IPS-15b (cell line): ENCODE data around the gene ZNF503.

ENCODE experiments used
- H3K27me3 ChIP-seq: one replicate; pipeline ENCODE4 v1.6.1; 2013; ENCODE audit warnings: low read length; ENCODE audit not compliant: control insufficient read depth, insufficient read depth
- H3K36me3 ChIP-seq: one replicate; pipeline ENCODE4 v1.6.1; 2013; ENCODE audit warnings: low read length; ENCODE audit not compliant: control insufficient read depth, insufficient read depth
- H3K4me1 ChIP-seq: one replicate; pipeline ENCODE4 v1.6.1; 2013; ENCODE audit warnings: mild to moderate bottlenecking, low read length; ENCODE audit not compliant: control insufficient read depth, insufficient read depth
- H3K4me3 ChIP-seq: one replicate; pipeline ENCODE4 v1.5.1; 2013; ENCODE audit warnings: low read depth, low read length
- H3K9ac ChIP-seq: one replicate; pipeline ENCODE4 v1.6.1; 2013; ENCODE audit warnings: low read depth, mild to moderate bottlenecking, low read length
- H3K9me3 ChIP-seq: one replicate; pipeline ENCODE4 v1.6.1; 2013; ENCODE audit warnings: mild to moderate bottlenecking, low read length; ENCODE audit not compliant: control insufficient read depth, insufficient read depth

ZNF503 gene

GRCh38 chr10:75439811-75440210 is 38.2 kb upstream of the ZNF503 start:
- Histone ChIP-seq H3K27me3 (peaks cover 56% of the 10 kb centered on the region), H3K9me3 (no peaks in the 10 kb centered on the region), H3K4me3 (no peak overlapping the region), H3K9ac (no peak overlapping the region), H3K4me1 (peaks cover 10% of the 10 kb centered on the region), H3K36me3 (no peaks in the 10 kb centered on the region)

GRCh38 chr10:75438275-75438674 is 36.7 kb upstream of the ZNF503 start:
- Histone ChIP-seq H3K36me3 (no peaks in the 10 kb centered on the region), H3K4me3 (no peak overlapping the region), H3K27me3 (peaks cover 72% of the 10 kb centered on the region), H3K4me1 (peaks cover 10% of the 10 kb centered on the region), H3K9ac (no peak overlapping the region), H3K9me3 (no peaks in the 10 kb centered on the region)

DNA sequence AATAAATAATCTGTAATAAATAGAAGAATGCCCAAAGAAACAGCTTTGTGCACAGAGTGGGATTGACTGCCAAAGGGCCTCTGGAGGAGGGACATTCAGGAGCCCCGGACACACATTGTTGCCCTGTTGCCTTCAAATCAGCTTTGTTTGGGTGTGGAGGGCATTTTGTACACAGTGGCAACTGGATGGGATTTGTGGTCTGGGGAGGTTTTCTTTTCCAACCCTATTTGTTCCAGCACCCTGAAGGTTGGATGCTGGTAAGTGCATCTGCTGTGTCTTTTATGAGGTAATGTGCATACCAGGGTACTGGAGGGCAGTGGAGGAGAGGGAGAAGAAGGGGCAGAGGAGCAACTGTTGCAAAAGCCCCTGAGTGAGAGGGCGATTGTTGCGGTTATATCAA is 36.1 kb upstream of the ZNF503 start:
- Histone ChIP-seq H3K9ac (no peak overlapping the region), H3K36me3 (no peaks in the 10 kb centered on the region), H3K9me3 (no peaks in the 10 kb centered on the region), H3K4me3 (no peak overlapping the region), H3K27me3 (peaks cover 78% of the 10 kb centered on the region), H3K4me1 (peaks cover 14% of the 10 kb centered on the region)

DNA sequence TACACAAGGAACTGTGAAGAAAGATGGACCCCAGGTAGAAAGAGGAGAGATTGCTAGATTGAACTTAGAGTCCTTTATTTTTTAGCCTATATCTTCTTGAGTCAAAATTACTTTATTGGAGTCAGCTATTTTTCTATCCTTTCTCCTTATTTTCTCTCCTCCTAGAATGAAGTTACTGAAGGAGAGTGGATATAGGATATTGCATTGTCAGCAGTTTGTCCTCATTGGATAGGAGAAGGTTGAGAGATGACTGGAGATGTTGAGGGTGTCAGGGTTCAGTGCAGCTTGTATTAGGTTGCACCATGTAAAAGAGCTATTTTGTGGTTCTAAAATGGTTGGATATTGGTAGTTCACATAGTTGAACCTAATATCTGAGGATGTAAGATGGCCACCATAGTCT is 35.3 kb upstream of the ZNF503 start:
- Histone ChIP-seq H3K9ac (no peak overlapping the region), H3K4me1 (peaks cover 18% of the 10 kb centered on the region), H3K36me3 (no peaks in the 10 kb centered on the region), H3K27me3 (peaks cover 86% of the 10 kb centered on the region), H3K4me3 (no peak overlapping the region), H3K9me3 (no peaks in the 10 kb centered on the region)

DNA sequence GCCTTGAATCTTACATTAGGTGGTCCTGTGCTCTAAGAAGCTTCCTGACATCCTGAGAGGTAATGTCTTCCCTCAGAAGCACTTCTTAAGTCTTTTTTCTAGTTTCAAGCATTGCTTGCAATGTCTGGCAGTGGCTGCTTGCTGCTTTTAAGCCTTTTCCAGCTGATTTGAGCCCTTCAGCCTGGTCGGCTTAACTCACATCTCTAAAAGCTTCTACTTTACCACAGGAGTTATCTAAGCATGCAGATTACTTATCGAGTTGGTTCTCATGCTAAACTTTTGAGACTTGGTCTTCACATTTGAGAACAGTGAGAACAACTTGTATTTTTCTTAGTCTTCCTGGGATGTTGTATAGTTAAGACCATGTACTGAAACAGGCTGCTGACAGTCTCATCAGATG is 33.7 kb upstream of the ZNF503 start:
- Histone ChIP-seq H3K9ac (no peak overlapping the region), H3K36me3 (no peaks in the 10 kb centered on the region), H3K4me1 (peaks cover 24% of the 10 kb centered on the region), H3K9me3 (no peaks in the 10 kb centered on the region), H3K4me3 (no peak overlapping the region), H3K27me3 (peaks cover 97% of the 10 kb centered on the region)

DNA sequence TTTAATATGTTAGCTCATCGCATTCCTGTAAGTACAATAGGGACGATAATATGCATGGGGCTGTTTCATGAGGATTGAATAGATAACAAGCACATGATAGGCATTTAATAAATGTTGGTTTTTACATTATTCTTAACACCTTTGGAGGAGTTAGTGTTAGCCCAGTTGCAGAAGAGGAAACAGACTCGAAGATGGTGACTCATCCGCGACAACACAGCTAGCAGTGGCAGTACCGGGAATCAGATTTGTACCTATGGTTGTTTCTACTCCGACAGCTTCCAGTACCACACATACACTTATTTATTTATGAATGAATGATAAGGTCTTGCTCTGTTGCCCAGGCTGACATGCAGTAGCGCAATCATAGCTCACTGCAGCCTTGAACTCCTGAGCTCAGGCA is 32.7 kb upstream of the ZNF503 start:
- Histone ChIP-seq H3K9ac (no peak overlapping the region), H3K4me3 (no peak overlapping the region), H3K27me3 (peaks cover 97% of the 10 kb centered on the region), H3K36me3 (no peaks in the 10 kb centered on the region), H3K9me3 (no peaks in the 10 kb centered on the region), H3K4me1 (peaks cover 26% of the 10 kb centered on the region)

GRCh38 chr10:75433216-75433615 is 31.7 kb upstream of the ZNF503 start:
- no peaks in the 10 kb centered on the region for H3K9me3 ChIP-seq
- peaks cover 97% of the 10 kb centered on the region for H3K27me3 ChIP-seq
- no peaks in the 10 kb centered on the region for H3K36me3 ChIP-seq
- peaks cover 19% of the 10 kb centered on the region for H3K4me1 ChIP-seq
- H3K4me3 ChIP-seq: peak overlapping the region; percentile 14
- no peak overlapping the region for H3K9ac ChIP-seq

DNA sequence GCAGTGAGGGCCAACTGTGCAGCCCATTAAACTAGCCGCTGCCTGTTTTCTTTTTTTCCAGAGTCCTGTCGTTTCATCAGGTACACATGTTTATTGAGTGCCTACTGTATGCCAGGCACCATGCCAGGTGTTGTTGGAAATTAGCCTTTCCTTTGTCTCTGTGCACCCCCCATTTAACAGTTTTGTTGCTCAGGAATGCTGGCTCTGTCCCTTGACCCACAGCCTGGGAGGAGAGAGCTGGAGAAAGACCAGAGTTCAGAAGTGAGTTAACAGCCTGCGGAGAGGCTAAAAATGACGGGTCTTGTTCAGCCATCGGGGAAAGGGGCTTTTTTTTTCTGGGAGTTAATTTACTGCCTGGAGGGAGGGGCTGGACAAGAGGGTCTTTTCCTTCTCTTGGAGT is 31.2 kb upstream of the ZNF503 start:
- Histone ChIP-seq H3K4me3 (peak overlapping the region; percentile 32), H3K4me1 (peaks cover 19% of the 10 kb centered on the region), H3K27me3 (peaks cover 97% of the 10 kb centered on the region), H3K36me3 (no peaks in the 10 kb centered on the region), H3K9me3 (no peaks in the 10 kb centered on the region), H3K9ac (no peak overlapping the region)

DNA sequence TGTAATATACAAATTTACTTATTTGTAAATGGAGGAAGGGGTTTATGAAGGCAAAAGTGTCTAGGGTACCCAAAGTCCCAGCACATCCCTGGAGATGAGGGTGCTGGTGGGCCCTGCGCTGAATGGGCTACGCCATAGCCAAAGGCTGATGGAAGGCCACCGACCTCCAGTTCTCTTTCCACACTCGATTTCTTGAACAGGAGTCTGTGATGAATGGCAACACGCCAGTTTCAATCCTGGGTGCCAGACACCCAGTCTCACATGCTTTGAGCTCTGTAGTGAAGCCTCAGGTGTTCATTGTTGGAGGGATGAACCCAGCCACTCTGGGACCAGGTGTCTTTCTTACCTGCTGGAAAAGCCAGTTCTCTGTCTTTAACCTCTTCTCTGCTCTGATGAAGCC is 30.6 kb upstream of the ZNF503 start:
- peaks cover 19% of the 10 kb centered on the region for H3K4me1 ChIP-seq
- peaks cover 92% of the 10 kb centered on the region for H3K27me3 ChIP-seq
- no peak overlapping the region for H3K9ac ChIP-seq
- no peaks in the 10 kb centered on the region for H3K36me3 ChIP-seq
- peak overlapping the region; percentile 32 for H3K4me3 ChIP-seq
- no peaks in the 10 kb centered on the region for H3K9me3 ChIP-seq

- H3K4me3 ChIP-seq: peak within 1 kb of the TSS; percentile 39
- no peaks in the 10 kb centered on the region for H3K36me3 ChIP-seq
- no peaks in the 10 kb centered on the region for H3K9me3 ChIP-seq
- H3K4me1 ChIP-seq: peaks cover 19% of the 10 kb centered on the region
- peaks cover 92% of the 10 kb centered on the region for H3K27me3 ChIP-seq
- H3K9ac ChIP-seq: no peak within 1 kb of the TSS
These were observed 29.9 kb upstream of the ZNF503 start, which contains the start of gene LRMDA for GRCh38 chr10:75431180-75432111. Gene LRMDA, plus strand, starts transcription at chr10:75431624.

DNA sequence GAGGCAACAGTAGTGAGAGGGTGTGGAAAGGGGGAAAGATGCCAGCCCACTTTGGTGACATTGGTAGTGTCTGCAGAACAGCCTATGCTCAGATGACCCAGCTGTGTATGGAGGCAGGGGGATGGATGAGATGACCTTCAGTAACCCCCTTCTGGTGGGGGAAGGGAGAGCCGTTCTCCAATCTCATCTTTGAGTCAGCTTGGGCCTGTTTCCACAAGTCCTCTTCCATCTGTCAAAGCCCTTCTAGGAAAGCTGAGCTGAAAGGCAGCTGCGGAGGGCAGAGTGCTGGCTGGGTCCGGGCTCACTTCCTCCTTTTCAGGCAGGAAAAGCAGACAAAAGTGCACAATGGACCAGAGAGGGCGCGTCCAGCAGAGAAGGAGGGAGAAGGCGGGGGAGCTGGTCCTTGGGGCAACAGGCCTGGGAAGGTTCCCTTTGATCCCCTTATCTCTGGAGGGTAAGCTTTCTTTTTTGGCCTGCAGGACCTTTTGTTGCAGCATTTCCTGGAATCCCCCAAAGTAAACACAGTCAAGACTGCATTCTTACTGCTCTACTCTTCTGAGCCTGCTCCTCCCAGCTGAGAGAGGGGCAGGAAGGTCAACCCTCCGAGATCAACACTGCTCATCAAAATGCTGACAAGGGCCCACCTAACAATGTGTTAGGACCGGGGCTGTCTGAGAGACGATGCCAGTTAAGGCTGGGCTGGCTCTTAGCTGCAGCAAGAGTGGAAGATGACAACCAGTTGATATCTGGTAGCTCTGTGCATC is 28.6 kb upstream of the ZNF503 start:
- Histone ChIP-seq H3K9ac (no peak overlapping the region), H3K27me3 (peaks cover 88% of the 10 kb centered on the region), H3K9me3 (no peaks in the 10 kb centered on the region), H3K4me1 (peaks cover 19% of the 10 kb centered on the region), H3K36me3 (no peaks in the 10 kb centered on the region), H3K4me3 (peak overlapping the region; percentile 39)
